Prostate gland (tissue), 2 donors: ENCODE results near the gene CDK10. TPM values are rescaled to one million over a fixed set of nuclear protein-coding genes. Genes with fewer than 3 reads are reported as not detected.
"Not testable (repeated sequence)": the region's sequence is repeated elsewhere in the genome, so short reads cannot be mapped to it uniquely, and the experiment has no call there.

Experiments
- DNase-seq: peaks from one replicate; pipeline ENCODE4 v3.0.0-alpha.2; 2019; ENCODE audit warnings: low spot score
- H3K27ac ChIP-seq, 2 donors: fragments of 200-600 bp; sonication (generic); 2 replicates each; pipeline ENCODE4 v1.5.1; 2017 to 2019
- H3K27me3 ChIP-seq: fragments of 200-600 bp; sonication (generic); replicated peaks from 2 replicates; pipeline ENCODE4 v1.5.1; 2019; ENCODE audit not compliant: insufficient read depth
- H3K36me3 ChIP-seq, 2 donors: fragments of 200-600 bp; sonication (generic); 1 replicate in 1 of 2; 2 replicates in 1 of 2; pipeline versions ENCODE4 v1.5.1 to v1.8.1; 2017 to 2019
- H3K4me1 ChIP-seq: fragments of 200-600 bp; sonication (generic); replicated peaks from 2 replicates; pipeline ENCODE4 v1.5.1; 2019
- H3K4me3 ChIP-seq, 2 donors: fragments of 200-600 bp; sonication (generic); 2 replicates each; pipeline ENCODE4 v1.5.1; 2017 to 2019
- H3K9me3 ChIP-seq: fragments of 200-600 bp; sonication (generic); 2 replicates; pipeline ENCODE4 v1.5.1; 2017
- POLR2A ChIP-seq: fragments of 450-650 bp; IDR thresholded peaks from one replicate; pipeline ENCODE4 v1.6.1; 2016; ENCODE audit warnings: antibody characterized with exemption, mild to moderate bottlenecking
- POLR2AphosphoS5 ChIP-seq: sonication (generic); formaldehyde crosslinking; IDR thresholded peaks from one replicate; pipeline ENCODE4 v1.6.1; 2017; ENCODE audit warnings: antibody characterized with exemption
- WGBS: methylation state at CpG from one replicate; pipeline ENCODE4 v1.1.5; 2018; 5-methylcytosine and 5-hydroxymethylcytosine counted together
- intact Hi-C: fragments of 100-400 bp; cut with DNase I; formaldehyde crosslinking; loops from one replicate; pipeline ENCODE4 v1.14.2; 2022
- total RNA-seq, 2 donors: library from RNA; depleted of rRNA; stranded (reverse); fragments of >200 nt; gene quantifications; one replicate each; pipeline ENCODE4 v1.1.0, GENCODE V29; 2016
- TF ChIP-seq, protein P1 (sequence below), 4 experiments: fragments of 200-600 bp in 2 of 4; fragments of 450-650 bp in 2 of 4; sonication (generic) in 2 of 4; IDR thresholded peaks; 1 replicate in 3 of 4; 2 replicates in 1 of 4; pipeline ENCODE4 v1.5.1; 2016 to 2019; ENCODE audit warnings: antibody characterized with exemption in 4 of 4, mild to moderate bottlenecking in 2 of 4, moderate library complexity in 2 of 4

CDK10 gene
- total RNA-seq, 2 donors from 2014 or later, result 42.1 to 79.0 TPM

- peaks cover 0 to 5% of the 10 kb centered on the region in 2 donors for H3K36me3 ChIP-seq
Observed at GRCh38 chr16:89696670-89697128, 10.2 kb downstream of the CDK10 start.

DNA sequence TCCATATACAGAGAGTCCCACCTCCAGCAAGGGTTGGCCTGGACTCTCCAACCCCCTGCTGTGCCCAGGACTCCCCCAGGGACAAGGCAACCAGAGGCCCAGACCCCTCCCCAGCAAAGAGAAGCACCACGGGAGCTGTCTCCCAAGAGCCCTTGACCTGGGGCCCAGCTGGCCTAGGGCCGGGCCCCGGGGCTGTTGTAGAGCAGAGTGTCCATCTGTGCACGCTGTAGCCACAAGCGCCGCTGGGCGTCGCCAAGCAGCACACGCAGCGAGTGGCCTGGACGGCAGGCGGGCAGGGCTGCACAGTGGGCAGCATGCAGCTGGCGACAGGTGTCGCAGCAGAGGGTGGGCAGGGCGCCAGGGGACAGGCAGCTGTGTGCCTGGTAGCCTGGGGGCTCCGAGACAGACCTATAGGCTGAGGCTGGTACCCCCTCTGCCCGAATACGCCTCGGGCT is 10.7 kb downstream of the CDK10 start:
- Histone ChIP-seq H3K27me3 (no peaks in the 10 kb centered on the region), H3K4me1 (peaks cover 3% of the 10 kb centered on the region), H3K4me3 (no peak overlapping the region), H3K9me3 (no peaks in the 10 kb centered on the region), H3K27ac (no peak overlapping the region), H3K36me3 (peaks cover 0 to 5% of the 10 kb centered on the region in 2 donors)
- intact Hi-C loops, result no loop called here
- no peak for DNase-seq
- TF ChIP-seq POLR2A (no peak), POLR2AphosphoS5 (no peak)
- TF ChIP-seq, protein P1, sequence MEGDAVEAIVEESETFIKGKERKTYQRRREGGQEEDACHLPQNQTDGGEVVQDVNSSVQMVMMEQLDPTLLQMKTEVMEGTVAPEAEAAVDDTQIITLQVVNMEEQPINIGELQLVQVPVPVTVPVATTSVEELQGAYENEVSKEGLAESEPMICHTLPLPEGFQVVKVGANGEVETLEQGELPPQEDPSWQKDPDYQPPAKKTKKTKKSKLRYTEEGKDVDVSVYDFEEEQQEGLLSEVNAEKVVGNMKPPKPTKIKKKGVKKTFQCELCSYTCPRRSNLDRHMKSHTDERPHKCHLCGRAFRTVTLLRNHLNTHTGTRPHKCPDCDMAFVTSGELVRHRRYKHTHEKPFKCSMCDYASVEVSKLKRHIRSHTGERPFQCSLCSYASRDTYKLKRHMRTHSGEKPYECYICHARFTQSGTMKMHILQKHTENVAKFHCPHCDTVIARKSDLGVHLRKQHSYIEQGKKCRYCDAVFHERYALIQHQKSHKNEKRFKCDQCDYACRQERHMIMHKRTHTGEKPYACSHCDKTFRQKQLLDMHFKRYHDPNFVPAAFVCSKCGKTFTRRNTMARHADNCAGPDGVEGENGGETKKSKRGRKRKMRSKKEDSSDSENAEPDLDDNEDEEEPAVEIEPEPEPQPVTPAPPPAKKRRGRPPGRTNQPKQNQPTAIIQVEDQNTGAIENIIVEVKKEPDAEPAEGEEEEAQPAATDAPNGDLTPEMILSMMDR (IDR thresholded peaks at IDR 0.05), result no peak
- 85% methylated on average over 19 of the region's 19 CpGs for WGBS

More at GRCh38 chr16:89696670-89697128, 10.2 kb downstream of the CDK10 start:
- Histone ChIP-seq H3K27ac (no peak overlapping the region), H3K27me3 (no peaks in the 10 kb centered on the region), H3K4me3 (no peak overlapping the region), H3K9me3 (no peaks in the 10 kb centered on the region), H3K4me1 (peaks cover 3% of the 10 kb centered on the region)
- intact Hi-C loops, result no loop called here
- WGBS, result 81% methylated on average over 15 of the region's 18 CpGs
- TF ChIP-seq, protein P1 (IDR thresholded peaks at IDR 0.05), result no peak
- TF ChIP-seq POLR2AphosphoS5, result no peak
- TF ChIP-seq POLR2A, result no peak
- no peak for DNase-seq

DNA sequence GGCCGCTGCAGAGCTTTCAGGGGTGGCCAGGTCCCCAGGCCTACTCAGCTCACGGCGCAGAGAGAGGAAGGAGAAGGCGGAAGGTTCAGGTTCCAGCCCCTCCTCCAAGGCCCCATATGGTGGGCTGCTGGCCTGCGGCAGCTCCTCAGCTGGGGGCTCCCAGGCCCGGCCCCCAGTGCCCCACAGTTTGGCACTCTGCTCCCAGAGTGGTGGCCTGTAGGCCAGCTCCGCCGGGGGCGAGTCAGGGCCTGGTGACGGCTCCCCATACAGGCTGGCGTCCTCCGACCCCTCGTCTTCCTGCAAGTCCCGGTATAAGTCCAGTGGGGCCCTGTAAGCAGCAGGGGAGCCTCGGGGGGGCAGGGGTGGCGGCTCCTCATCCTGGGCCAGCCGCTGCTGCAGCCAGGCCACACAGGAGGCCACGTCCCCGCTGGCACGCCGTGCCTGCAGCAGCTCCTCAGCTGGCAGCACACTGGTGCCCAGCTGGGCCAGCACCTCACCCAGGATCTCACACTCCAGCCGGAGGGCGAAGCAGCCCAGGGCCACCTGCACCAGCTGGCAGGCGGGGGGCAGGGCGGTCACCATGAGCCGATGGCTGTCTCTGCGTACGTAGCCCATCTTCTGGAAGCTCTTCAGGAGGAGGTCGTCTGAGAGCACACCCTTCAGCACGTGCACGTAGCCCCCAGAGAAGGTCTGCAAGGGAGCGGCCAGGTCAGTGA is 11.3 kb downstream of the CDK10 start:
- no peaks in the 10 kb centered on the region for H3K27me3 ChIP-seq
- H3K36me3 ChIP-seq, result peaks cover 0 to 5% of the 10 kb centered on the region in 2 donors
- intact Hi-C loops, result no loop called here
- H3K27ac ChIP-seq, result no peak overlapping the region
- no peak overlapping the region for H3K4me3 ChIP-seq
- H3K4me1 ChIP-seq, result peaks cover 6% of the 10 kb centered on the region
- no peak for DNase-seq
- 91% methylated on average over 16 of the region's 32 CpGs for WGBS
- TF ChIP-seq POLR2AphosphoS5, result no peak
- TF ChIP-seq, protein P1 (IDR thresholded peaks at IDR 0.05), result no peak
- no peak for TF ChIP-seq POLR2A
- no peaks in the 10 kb centered on the region for H3K9me3 ChIP-seq

GRCh38 chr16:89698717-89699116 is 12.2 kb downstream of the CDK10 start:
- H3K4me3 ChIP-seq, H3K27ac ChIP-seq, H3K27me3 ChIP-seq, intact Hi-C loops, DNase-seq, H3K9me3 ChIP-seq, H3K36me3 ChIP-seq, H3K4me1 ChIP-seq: not testable (repeated sequence)
- WGBS, result 94% methylated on average over 14 of the region's 14 CpGs

DNA sequence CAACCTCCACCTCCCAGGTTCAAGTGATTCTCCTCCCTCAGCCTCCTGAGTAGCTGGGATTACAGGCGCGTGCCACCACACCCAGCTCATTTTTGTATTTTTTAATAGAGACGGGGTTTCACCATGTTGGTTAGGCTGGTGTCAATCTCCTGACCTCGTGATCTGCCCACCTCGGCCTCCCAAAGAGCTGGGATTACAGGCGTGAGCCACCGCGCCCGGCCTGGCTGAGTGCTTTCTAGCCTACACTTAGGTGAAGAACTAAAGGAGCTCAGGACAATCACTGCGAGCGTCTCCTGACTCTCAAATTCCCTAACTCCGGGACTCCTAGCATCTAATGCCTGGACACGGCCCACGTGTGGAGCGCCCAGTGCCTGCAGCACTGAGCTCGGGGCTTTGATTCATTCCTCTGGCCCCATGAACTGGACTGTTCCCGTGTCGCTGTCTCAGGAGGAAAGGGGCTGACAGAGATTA is 13.2 kb downstream of the CDK10 start:
- not testable (repeated sequence) for H3K36me3 ChIP-seq, H3K27me3 ChIP-seq, DNase-seq, H3K9me3 ChIP-seq, H3K4me1 ChIP-seq
- WGBS, result 55% methylated on average over 18 of the region's 18 CpGs
- intact Hi-C loops, result loop anchor here (2.0 to 5.0 kb wide), 3 partner anchors 23 to 887 kb away; partner anchors contain the start of genes APRT and TCF25
- Histone ChIP-seq H3K4me3 (peak overlapping the region in 1 of 2 donors; percentile 60), H3K27ac (peak overlapping the region; percentile 35 to 92)
